ENCODE measurements around the gene VAV3.
A peak's percentile ranks its signal among the peaks of the same experiment; 100 is the strongest.

Gene VAV3

DNA sequence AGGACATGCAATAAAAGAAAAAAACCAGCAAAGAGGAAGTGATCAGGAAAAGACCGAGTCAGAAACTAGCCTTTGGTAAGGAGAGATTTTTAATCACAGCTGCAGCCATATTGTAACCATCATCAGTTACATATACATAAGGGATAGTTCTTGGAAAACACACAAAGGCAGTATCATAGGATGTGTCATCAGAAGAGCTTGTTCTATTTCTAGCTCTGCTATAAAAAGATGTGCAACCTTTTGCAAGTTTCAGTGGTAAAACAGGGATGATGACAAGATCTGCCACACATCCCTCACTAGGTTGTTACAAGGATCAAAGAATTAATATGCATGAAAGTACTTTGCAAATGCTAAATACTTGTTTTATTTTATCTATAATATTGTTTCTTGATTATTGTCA lies 342.0 kb downstream of the VAV3 start:
- DNase-seq = no peak

DNA sequence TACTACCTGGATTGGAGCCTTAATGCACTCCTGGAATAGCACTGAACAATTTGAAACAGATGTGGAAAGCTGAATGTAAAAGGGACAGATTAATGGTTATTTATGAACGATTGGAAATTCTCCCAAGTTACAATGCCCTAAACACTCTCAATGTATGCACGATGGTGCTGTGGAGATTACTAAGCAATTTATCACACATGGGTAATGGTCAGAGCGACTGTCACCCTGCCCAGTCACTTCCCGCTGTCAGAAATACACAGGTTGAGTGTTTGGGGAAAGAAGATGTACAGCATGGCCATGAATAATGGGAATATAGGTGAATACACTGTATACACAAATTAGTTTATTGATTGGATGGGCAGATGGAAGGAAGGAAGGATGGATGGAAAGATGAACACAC lies 342.4 kb downstream of the VAV3 start:
- no peak for DNase-seq

DNA sequence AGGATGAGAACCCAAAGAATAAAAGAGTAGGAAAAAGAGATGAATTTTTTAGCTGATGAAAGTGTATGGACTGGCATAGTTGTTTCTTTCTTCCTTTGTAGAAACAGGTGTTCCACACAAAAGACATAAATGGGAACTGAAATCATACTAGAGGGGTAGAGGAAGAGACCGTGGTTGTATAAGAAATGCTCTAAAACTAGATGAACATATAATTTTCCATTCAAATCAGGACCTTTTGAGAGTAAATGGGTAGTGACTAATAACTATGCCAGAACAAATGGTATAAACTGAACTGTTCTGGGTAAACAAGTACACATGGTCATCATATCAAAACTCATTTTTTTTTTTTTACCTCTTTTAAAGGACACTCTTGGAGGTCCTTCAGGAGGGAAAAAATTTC lies 344.2 kb downstream of the VAV3 start:
- DNase-seq = no peak

DNA sequence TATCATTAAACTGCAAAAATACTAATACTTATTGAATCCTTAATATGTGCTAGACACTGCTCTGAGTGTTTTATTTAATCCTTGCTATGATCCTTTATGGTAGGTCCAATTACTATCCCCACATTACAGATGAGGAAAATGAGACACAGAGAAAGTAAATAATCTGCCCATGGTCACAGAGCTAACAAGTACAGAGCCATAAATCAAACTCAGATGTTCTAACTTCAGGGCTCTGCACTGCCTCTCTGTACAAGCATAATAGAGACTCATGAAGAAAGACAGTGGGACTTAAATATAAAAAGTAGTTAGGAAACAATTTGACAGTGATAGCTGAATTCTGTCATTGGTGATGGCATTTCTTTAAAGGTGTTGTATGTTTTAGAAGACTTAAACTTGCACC lies 346.4 kb downstream of the VAV3 start:
- no peak for DNase-seq

DNA sequence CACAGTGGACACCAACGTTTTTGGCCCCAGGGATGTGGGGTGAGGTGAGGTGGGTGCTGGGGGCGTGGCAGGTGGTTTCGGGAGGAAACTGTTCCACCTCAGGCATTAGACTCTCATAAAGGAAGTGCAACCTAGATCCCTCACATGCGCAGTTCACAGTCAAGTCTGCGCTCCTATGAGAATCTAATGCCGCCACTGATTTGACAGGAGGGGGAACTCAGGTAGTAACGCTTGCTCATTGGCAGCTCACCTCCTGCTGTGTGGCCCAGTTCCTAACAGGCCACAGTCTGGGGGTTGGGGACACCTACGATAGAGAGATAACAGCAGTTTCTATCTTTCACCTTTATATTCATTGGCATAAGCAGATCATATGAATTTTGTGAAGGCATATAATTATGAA lies 347.1 kb downstream of the VAV3 start:
- no peak for DNase-seq

DNA sequence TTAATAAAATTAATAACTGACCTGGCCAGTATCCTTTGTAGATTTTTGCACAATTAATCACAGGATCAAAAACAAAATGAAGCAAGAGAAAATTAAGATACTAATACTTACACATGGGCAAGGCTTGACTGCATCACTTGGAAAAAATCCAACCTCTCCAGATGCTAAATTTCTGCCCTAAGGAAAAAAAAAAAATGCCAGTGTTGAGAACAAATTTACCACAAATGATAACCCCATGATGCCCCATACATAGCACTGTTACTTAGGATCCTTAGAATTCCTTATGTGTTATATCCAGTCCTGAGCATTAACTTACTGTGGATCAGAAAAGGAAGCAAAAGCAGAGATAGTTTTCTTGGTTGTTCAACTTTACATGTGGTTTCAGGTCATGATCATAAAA lies 347.5 kb downstream of the VAV3 start:
- DNase-seq = no peak

DNA sequence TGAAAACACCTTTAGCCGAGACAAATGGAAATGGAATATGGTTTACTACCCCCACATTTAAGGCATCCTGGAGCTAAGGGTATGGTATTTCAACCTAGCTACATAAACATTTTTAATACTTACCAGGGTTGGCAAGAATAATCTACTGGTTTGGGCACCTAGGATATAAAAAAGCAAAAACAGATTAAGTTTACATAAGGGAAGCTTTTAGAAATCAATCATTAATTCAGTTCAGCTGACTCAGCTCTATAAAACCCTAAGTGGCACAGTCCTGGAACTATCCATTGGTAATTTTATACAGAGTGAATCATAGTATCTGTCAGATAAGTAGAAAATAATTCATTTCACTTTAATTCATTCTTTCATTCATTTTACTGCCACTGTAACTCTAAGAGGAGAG lies 355.2 kb downstream of the VAV3 start:
- DNase-seq = no peak

DNA sequence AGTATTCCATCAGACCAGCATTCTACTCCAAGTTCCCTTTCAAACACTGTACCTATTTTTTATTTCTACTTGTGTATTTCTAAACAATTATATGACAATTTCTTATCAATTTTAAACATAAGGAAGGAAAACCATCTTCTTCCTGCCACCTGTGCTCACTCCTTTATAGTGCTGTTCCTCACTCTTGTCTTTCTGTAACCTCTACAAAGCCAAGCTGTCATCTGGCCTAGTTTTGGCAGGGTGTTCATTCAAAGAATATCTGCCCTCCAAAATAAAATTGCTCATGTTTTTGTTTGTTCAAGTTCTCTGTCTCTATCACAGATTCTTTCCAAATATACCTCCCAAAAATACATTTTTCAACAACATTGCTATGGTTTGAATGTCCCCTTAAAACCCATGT lies 360.2 kb downstream of the VAV3 start:
- no peak for DNase-seq

DNA sequence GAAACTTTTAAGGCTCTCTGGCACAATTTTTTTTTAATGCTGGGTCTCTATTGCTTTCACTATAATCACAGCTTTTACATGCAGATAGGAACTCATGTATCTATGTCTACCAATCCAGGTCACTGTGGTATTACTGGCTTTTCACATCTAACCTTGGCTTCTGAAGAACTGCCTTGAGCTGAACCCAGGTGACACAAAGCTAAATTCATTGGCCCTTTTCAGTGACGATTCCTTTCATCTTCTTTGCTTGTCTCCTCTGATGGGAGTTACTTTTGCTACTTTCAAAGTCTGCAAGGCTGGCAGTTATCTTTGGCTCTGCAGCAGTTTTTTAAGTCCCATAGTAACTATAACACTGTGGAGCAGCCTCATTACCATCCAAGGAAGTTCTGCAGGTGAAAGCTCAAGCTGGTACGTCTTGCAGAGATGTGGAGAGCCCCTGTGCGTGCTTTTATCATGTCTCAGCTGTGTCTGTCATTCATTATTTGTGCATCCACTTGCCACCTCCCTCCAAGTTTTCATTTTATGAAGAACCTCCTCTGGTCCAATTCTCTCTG lies 364.3 kb downstream of the VAV3 start:
- DNase-seq = no peak

DNA sequence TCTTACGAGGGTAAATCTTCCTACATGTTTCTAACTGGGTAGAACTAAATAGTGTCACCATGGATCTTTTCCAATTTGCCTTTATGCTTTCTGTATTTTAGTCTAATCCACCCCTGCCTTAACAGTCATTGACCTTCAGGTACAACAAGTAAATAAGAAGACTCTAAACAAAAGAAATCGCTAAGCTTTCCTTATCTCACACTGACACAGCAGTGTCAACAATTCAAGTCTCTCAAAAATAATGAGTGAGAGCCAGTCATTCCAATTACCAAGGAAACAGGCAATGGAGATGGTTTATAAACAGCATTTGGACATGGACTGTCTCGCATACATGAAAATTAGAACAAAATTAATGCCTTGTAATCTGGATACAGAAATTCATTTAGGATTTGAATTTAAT lies 365.8 kb downstream of the VAV3 start:
- no peak for DNase-seq

DNA sequence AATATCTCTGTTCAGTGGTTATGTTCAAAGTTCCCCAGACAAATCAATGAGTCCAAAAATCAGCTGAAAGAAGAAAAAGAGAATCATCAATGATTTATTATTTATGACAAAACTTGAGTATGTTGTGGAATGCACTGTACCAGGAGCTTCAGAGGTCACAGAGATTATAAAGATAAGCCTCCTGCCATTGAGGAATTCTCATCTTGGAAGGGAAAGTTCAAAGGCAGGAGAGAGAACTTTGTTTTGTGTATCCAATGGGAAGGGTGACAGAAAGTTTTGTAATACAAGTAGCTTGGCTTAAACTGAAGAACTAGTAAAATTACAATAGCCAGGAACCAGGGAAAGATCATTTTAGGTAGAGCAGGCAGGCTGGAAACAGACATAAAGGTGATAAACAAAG lies 367.7 kb downstream of the VAV3 start:
- no peak for DNase-seq

DNA sequence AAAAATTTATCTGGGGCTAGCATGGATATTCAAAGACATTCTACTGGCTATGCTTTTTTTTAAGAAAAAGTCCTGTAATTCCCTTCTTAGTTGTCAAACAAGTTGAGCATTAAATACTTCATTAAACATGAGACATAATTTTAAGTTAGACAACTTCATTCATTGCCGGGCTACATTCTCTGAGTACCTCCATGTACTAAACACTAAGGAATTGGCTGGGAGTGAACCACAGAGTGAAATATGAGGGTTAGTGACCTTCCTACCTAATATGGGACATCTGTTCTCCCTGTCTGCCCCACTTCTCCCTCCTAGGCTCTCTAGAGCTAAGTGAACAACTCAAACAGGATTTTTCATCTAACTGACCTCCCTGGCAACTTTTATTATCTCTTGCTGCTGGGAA lies 370.4 kb downstream of the VAV3 start:
- no peak for DNase-seq

DNA sequence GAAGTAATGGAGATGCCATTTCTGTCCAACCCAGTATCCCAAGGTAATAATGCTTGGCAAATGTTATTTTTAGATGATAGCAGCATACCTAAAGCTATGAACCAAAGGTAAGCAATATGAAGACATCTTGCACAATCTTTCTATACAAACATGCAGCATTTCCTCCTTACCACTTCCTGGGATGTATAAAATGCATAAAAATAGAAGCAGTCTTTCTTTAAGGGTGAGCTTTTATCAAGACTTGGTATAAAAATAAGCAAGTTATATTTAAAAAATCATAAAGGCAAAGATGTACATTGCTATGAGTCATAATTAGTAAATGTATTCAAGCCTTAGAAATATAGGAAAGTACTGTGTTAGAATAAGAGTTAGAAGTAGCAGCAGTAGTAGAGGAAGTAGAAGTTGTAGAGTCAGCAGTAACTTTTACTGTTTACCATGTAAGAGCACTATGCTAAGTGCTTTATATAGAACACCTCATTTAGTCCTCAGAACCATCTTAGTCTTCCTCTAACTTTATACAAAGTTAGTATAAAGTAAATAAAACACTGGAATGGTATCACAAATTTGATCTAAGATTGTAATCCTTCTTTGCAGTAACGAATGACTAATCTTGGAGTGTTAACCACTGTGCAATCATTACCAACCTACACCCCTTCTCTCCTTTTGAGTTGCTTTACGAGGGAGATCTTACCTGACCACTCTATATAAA lies 371.3 kb downstream of the VAV3 start:
- DNase-seq = peak; percentile 34 to 47

DNA sequence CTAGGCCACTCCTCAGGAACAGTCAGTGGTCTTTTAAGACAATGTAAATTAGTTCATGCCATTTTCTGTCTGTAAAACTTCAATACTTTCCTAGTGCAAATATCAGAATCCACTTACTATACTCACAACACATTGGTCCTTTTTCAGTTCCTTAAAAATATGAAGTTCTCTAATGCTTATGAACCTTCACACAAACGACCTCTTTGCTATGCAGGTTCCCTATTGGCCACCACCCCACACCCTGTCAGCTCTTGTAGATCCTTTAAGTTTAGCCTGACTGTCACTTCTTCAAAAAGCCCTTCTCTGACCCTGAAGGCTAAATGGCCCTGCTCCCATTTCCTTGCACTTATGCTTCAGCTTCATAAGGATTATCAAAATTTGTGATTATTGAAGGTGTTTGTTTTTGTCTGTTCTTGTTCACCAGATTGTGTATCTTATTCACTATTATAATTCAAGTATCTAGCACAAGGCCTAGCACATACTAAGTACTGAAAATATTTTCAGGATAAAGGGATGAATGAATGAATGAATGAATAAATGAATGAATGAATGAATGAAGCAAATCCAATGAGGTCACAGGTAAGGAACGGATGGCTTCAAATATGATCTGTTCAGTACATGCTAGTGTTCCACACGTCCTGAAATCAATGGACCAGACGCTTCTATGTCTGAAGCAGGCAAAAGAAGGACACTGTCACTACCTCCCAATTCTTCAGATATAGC lies 373.9 kb downstream of the VAV3 start:
- no peak for DNase-seq

DNA sequence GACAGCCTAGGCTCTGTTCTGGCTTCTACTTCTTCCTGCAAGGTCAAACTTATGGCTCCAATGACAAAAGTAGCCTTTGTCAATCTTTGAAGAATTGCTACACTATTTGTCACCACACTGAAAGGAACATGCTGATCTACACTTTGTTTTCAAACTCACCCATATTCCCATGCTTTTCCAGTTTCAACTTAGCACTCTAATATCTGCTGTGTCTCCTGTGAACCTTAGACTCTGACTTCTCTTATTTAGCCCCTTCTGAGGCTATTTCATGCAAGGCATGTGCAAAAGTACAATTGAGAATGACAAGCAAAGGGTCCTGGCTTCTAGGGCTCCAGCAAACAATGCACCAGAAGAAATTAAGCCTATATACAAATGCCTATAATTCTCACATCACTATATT lies 374.9 kb downstream of the VAV3 start:
- DNase-seq = no peak

DNA sequence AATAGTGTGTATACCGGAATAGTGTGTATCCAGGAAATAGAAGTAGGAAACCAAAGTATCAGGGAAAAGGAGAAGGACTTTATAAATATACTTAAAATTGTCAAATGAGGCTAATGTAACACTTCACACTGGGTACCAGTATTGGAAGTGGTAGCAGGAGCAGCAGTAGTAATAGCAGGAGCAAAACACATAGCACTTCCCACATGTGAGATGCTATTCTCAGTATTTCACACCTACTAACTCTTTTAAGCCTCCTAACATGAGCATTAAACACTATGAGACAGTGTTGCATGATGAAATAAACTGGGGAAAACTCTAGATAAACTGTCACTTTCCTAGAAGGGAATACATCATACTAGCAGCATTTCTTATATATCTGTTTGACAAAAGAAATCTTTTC lies 376.7 kb downstream of the VAV3 start:
- DNase-seq = no peak

DNA sequence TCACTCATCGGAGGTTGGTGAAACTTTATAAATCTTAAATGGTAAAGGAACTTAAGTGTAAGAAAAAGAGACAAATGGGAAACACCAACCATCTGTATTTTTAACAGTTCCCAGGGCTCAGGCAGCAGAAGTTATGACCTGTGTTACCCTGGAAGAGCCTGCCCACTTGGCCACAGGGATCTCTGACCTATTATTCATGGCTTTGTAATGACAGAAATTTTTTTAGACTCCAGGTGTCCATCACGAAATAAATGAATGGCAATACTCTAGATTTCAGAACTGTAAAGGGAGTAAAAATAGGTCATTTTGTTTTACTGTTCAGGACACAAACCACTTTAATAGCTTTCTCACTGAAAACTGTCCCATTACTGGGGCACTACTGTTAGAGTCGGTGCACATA lies 389.8 kb downstream of the VAV3 start:
- DNase-seq = no peak

DNA sequence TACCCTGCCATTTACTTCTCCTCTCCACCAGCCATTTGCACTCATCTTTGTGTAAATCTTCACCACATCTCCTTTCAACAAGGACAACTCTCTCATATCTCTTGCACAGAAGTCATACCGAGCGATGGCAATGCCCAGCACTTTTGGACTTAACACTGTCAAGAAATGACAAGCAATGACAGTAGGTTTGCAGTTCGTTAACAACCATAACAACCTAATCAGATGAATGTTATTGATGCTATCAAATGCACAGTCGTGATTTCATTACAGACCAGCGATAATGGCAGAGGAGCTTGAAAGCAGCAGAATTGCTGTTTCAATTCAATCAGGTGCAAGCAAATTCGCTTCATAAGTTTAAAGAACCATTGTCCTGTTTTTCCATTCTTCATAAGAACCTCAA lies 390.9 kb downstream of the VAV3 start:
- no peak for DNase-seq

DNA sequence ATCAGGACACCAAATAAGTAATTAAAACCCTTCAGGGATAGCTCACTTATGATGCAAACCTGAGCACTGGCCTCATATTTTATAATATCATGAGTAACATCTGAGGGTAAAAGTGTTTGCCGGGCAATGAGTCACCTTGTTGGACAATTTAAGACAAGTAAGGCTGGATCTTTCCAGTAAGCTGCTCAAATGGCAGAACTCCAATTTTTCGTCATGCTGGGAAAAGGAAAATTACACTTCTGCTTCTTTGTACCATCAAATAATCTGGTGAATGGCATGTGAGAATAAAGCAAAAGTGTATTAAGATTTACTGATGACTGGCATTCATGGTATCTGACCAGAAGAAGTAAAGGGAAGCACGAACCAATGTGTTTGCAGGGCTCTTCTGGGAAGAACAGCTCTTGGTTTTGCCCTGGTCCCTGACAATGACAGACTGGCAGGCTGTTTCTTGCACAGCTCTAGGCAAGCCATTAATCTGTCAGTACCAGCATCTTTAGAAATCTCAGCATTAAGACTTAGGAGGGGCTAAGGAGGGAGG lies 392.2 kb downstream of the VAV3 start:
- no peak for DNase-seq

DNA sequence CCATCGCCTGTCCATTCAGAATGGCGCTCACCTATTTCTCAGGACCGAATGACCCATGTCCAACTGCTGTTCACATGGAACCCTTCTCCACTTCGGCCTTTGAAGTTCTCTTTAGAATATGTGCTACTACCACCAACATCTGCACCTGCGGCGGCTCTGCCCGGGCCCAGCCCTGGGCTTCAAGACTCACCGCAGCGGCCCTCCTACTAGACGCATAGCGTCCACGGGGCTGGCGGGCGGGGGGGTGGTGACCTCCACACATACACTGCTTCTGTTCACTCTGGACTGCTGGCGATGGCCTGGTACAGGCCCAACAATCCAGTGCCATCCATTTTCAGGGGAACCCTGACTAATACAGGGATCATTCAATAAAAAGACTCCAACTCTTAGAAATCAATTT lies 394.2 kb downstream of the VAV3 start:
- DNase-seq = no peak

DNA sequence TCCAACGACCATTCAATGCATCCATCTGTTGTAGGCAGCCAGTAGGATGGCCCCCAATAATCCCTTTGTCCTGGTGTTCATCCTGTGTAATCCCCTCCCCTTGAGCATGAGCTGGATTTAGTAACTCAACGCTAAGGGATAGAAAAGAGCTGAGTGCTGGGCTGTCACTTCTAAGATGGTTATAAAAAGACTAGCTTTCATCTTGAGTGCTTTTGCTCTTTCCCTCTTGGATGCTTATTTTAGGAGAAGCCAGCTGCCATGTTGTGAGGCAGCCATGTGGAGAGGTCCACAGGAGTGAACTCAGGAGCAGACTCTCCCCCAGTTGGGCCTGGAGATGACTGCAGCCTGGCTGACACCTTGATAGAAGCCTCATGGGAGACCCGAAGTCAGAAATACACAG lies 401.5 kb downstream of the VAV3 start:
- DNase-seq = no peak

DNA sequence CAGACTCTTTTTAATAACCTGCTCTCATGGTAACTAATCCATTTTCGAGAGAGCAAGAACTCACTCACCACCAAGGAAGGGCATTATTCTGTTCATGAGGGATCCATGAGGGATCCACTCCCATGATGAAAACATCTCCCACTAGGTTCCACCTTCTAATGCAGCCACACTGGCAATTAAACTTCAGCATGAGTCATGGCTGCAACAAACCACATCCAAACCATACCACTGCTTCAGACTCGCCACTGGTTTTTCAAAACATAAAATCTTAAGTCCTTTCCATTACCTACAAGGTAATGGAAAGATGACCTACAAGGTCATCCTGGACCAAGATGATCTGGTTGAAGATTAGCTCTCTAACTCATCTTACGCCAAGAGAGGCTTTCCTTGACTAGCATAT lies 405.1 kb downstream of the VAV3 start:
- DNase-seq = no peak

DNA sequence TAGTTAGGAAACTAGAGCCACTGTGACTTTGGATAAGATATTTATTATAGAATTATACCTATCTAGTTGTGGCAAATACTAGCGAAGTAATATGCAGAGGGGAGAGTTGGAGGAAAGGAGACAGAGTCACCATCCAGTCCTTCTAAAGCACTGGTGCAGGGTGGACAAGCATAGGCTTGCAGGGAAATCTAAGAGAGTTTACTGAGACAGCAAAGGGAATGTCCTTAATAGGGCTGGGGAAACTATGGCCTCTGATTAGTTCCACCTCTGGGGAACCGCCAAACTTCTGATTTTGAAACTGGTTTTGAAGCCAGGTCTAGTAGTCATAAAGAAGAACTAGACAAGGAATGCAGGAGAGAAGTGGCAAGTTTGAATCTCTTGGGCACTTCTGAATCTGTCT lies 407.9 kb downstream of the VAV3 start:
- DNase-seq = no peak

DNA sequence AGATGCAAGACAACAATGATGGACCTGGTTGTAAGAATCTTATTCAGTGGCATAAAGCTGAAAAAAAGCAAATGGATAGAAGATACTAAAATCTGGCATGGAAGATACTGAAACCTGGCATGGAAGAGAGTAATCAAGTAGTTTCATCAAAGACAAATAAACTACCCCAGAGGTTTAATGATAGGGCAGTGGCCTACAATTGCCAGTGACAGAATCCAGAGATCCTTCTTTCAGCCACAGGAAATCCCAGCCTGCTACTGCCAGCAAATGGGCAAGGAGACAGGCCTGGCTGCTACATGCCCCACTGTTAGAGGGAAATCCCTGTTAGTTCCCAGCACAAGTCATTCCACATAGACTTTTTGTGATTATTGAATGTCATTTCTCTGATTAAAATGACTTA lies 409.4 kb downstream of the VAV3 start:
- no peak for DNase-seq

Data from Kasumi-1 (cell line).